HCT116 (cell line): ENCODE data around the gene RBM12. TPM values are rescaled to one million over a fixed set of nuclear protein-coding genes. Genes with fewer than 3 reads are reported as not detected.

Experiments
- ATAC-seq: fragments of 200-7000 bp; cut with Tn5 transposase; 2 replicates; pipeline ENCODE4 v1.9.1; 2020; ENCODE audit warnings: mild to moderate bottlenecking, moderate library complexity
- BruUV-seq: library from RNA; stranded (reverse); fragments of 400-500 nt; replicated peaks from 2 replicates; lab custom pipeline; 2021; lab: Mats Ljungman, UMichigan
- CTCF ChIA-PET: fragments of 300-600 bp; sonication (Branson Sonifier 250); formaldehyde crosslinking; loops from one replicate; lab custom pipeline; 2021; ENCODE audit warnings: antibody characterized with exemption; lab: Charles Lee
- POLR2A ChIA-PET: fragments of 300-600, 350-600 bp; sonication (Branson Sonifier 250); formaldehyde crosslinking; loops from one replicate; lab custom pipeline; 2021; ENCODE audit warnings: antibody characterized with exemption; lab: Charles Lee
- RAD21 ChIA-PET, 2 experiments: fragments of 300-600 bp; sonication (Branson Sonifier 250); formaldehyde crosslinking; loops; one replicate each; lab custom pipeline; 2023; ENCODE audit warnings: low total read pairs in 2 of 2; ENCODE audit not compliant: uncharacterized antibody in 2 of 2, unreplicated experiment in 2 of 2, low non-redundant PET in 1 of 2; lab: Charles Lee
- DNase-seq: peaks from one replicate; pipeline ENCODE4 v3.0.0-alpha.2; 2010; ENCODE audit warnings: low read depth, low spot score
- H2AFZ ChIP-seq: fragments of 200-600 bp; shearing (Covaris generic), sonication (generic); 2 replicates; pipeline ENCODE4 v1.6.1; 2017; ENCODE audit warnings: low read depth, mixed run types, mixed read lengths, antibody characterized with exemption, low read length; ENCODE audit not compliant: poor library complexity, severe bottlenecking
- H3K27ac ChIP-seq: 2 replicates; pipeline ENCODE4 v1.5.1; 2012; ENCODE audit warnings: low read depth, low read length
- H3K27me3 ChIP-seq: fragments of 200-600 bp; sonication (generic); 2 replicates; pipeline ENCODE4 v1.6.1; 2016; ENCODE audit warnings: mixed run types, low read length, mixed read lengths; ENCODE audit not compliant: insufficient read depth
- H3K36me3 ChIP-seq, 2 experiments: fragments of 200-500 bp in 1 of 2; fragments of 200-600 bp in 1 of 2; sonication (Bioruptor generic) in 1 of 2; sonication (generic) in 1 of 2; 2 replicates each; pipeline versions ENCODE4 v1.5.1 to v1.6.1; 2014 to 2016; ENCODE audit warnings: low read length in 2 of 2, inconsistent platforms in 1 of 2, mixed read lengths in 1 of 2, mixed run types in 1 of 2; ENCODE audit not compliant: insufficient read depth in 2 of 2, control insufficient read depth in 1 of 2
- H3K4me1 ChIP-seq, 2 experiments: fragments of 200-600 bp in 1 of 2; sonication (generic) in 1 of 2; 2 replicates each; pipeline versions ENCODE4 v1.5.1 to v1.6.1; 2012 to 2017; ENCODE audit warnings: low read length in 2 of 2, inconsistent platforms in 1 of 2, mild to moderate bottlenecking in 1 of 2, mixed read lengths in 1 of 2, mixed run types in 1 of 2, moderate library complexity in 1 of 2; ENCODE audit not compliant: insufficient read depth in 2 of 2, control insufficient read depth in 1 of 2
- H3K4me2 ChIP-seq: fragments of 200-600 bp; sonication (generic); 2 replicates; pipeline ENCODE4 v1.6.1; 2017; ENCODE audit warnings: mixed run types, low read length, mixed read lengths
- H3K4me3 ChIP-seq, 2 experiments: fragments of 200-600 bp in 1 of 2; sonication (generic) in 1 of 2; replicated peaks in 1 of 2; 2 replicates each; pipeline ENCODE4 v1.5.1; 2011 to 2016; ENCODE audit warnings: low read length in 2 of 2, control low read depth in 1 of 2, low read depth in 1 of 2, mild to moderate bottlenecking in 1 of 2, mixed read lengths in 1 of 2, mixed run types in 1 of 2
- H3K79me2 ChIP-seq: fragments of 200-600 bp; sonication (generic); 2 replicates; pipeline ENCODE4 v1.6.1; 2017; ENCODE audit warnings: mild to moderate bottlenecking, mixed run types, low read length, moderate library complexity, mixed read lengths; ENCODE audit not compliant: insufficient read depth
- H3K9ac ChIP-seq: fragments of 200-600 bp; sonication (generic); 2 replicates; pipeline ENCODE4 v1.6.1; 2016; ENCODE audit warnings: low read length, mixed read lengths
- H3K9me2 ChIP-seq: fragments of 200-600 bp; sonication (generic), shearing (Covaris generic); 2 replicates; pipeline ENCODE4 v1.6.1; 2017; ENCODE audit warnings: mixed run types, mild to moderate bottlenecking, moderate library complexity; ENCODE audit not compliant: insufficient read depth
- H3K9me3 ChIP-seq, 2 experiments: fragments of 200-500 bp in 1 of 2; fragments of 200-600 bp in 1 of 2; sonication (Bioruptor generic) in 1 of 2; sonication (generic) in 1 of 2; 2 replicates each; pipeline ENCODE4 v1.6.1; 2014 to 2017; ENCODE audit warnings: low read length in 2 of 2, mixed read lengths in 2 of 2, inconsistent platforms in 1 of 2, low read depth in 1 of 2, mild to moderate bottlenecking in 1 of 2, mixed run types in 1 of 2, moderate library complexity in 1 of 2; ENCODE audit not compliant: control insufficient read depth in 1 of 2, insufficient read depth in 1 of 2
- H4K20me1 ChIP-seq: fragments of 200-600 bp; sonication (generic), shearing (Covaris generic); 2 replicates; pipeline ENCODE4 v1.6.1; 2017; ENCODE audit warnings: mixed run types, mild to moderate bottlenecking, moderate library complexity; ENCODE audit not compliant: insufficient read depth
- ATF3 ChIP-seq: IDR thresholded peaks from 2 replicates; pipeline ENCODE4 v1.6.1; 2012
- CBX3 ChIP-seq: IDR thresholded peaks from 2 replicates; pipeline ENCODE4 v1.6.1; 2012; ENCODE audit warnings: low read depth
- CEBPB ChIP-seq: IDR thresholded peaks from 2 replicates; pipeline ENCODE4 v1.6.1; 2012; ENCODE audit warnings: low read depth
- EGR1 ChIP-seq: IDR thresholded peaks from 2 replicates; pipeline ENCODE4 v1.6.1; 2012; ENCODE audit warnings: low read depth
- ELF1 ChIP-seq: IDR thresholded peaks from 2 replicates; pipeline ENCODE4 v1.6.1; 2012; ENCODE audit warnings: low read depth, borderline replicate concordance
- EZH2 ChIP-seq: fragments of 200-600 bp; sonication (generic); IDR thresholded peaks from 2 replicates; pipeline ENCODE4 v1.6.1; 2017; ENCODE audit warnings: antibody characterized with exemption, mixed run types
- EZH2phosphoT487 ChIP-seq: fragments of 200-600 bp; IDR thresholded peaks from 2 replicates; pipeline ENCODE4 v1.6.1; 2018; ENCODE audit warnings: antibody characterized with exemption, borderline replicate concordance
- FOSL1 ChIP-seq: IDR thresholded peaks from 2 replicates; pipeline ENCODE4 v1.6.1; 2012; ENCODE audit warnings: low read depth
- JUND ChIP-seq: IDR thresholded peaks from 2 replicates; pipeline ENCODE4 v1.6.1; 2012
- RAD21 ChIP-seq: IDR thresholded peaks from 2 replicates; pipeline ENCODE4 v1.6.1; 2012; ENCODE audit warnings: low read depth, mild to moderate bottlenecking
- SP1 ChIP-seq: IDR thresholded peaks from 2 replicates; pipeline ENCODE4 v1.6.1; 2012; ENCODE audit warnings: low read depth
- SRF ChIP-seq: IDR thresholded peaks from 2 replicates; pipeline ENCODE4 v1.6.1; 2012; ENCODE audit warnings: low read depth
- TCF7L2 ChIP-seq: IDR thresholded peaks from 2 replicates; pipeline ENCODE4 v1.7.0; 2011; ENCODE audit warnings: borderline replicate concordance, inconsistent platforms; ENCODE audit not compliant: insufficient read depth, insufficient read length; ENCODE audit errors: extremely low read depth
- ZFX ChIP-seq: fragments of 450-650 bp; IDR thresholded peaks from 2 replicates; pipeline ENCODE4 v1.6.1; 2017
- ZNF274 ChIP-seq: fragments of 200-500 bp; sonication (Bioruptor generic); IDR thresholded peaks from 2 replicates; pipeline ENCODE4 v1.6.1; 2014; ENCODE audit warnings: mild to moderate bottlenecking, low read depth, low read length, inconsistent platforms
- intact Hi-C: fragments of 100-400 bp; cut with micrococcal nuclease; formaldehyde crosslinking; loops from 2 replicates; pipeline ENCODE4 v1.10.0; 2022
- total RNA-seq: library from RNA; stranded (reverse); gene quantifications from one replicate; pipeline ENCODE4 v1.2.1, GENCODE V29; 2021; ENCODE audit not compliant: unreplicated experiment
- TF ChIP-seq, protein P1 (sequence below): IDR thresholded peaks from 2 replicates; pipeline ENCODE4 v1.6.1; 2012; ENCODE audit warnings: low read depth
- TF ChIP-seq, protein P2 (sequence below): IDR thresholded peaks from 2 replicates; pipeline ENCODE4 v1.6.1; 2011; ENCODE audit warnings: mild to moderate bottlenecking, low read length, moderate library complexity; ENCODE audit not compliant: insufficient replicate concordance; ENCODE audit errors: extremely low read depth
- TF ChIP-seq, protein P3 (sequence below): IDR thresholded peaks from 2 replicates; pipeline ENCODE4 v1.6.1; 2012
- TF ChIP-seq, protein P4 (sequence below), 3 experiments: fragments of 200-600 bp in 1 of 3; sonication (generic) in 1 of 3; IDR thresholded peaks in 2 of 3; conservative IDR thresholded peaks in 1 of 3; 2 replicates each; pipeline ENCODE4 v1.5.1; 2012 to 2017; ENCODE audit warnings: low read depth in 2 of 3, low read length in 2 of 3, antibody characterized with exemption in 1 of 3, borderline replicate concordance in 1 of 3, control low read depth in 1 of 3, mild to moderate bottlenecking in 1 of 3, mixed read lengths in 1 of 3, mixed run types in 1 of 3, moderate library complexity in 1 of 3; ENCODE audit not compliant: insufficient read depth in 1 of 3

The RBM12 gene
- total RNA-seq, 1 experiment from 2014 or later = 110 TPM

DNA sequence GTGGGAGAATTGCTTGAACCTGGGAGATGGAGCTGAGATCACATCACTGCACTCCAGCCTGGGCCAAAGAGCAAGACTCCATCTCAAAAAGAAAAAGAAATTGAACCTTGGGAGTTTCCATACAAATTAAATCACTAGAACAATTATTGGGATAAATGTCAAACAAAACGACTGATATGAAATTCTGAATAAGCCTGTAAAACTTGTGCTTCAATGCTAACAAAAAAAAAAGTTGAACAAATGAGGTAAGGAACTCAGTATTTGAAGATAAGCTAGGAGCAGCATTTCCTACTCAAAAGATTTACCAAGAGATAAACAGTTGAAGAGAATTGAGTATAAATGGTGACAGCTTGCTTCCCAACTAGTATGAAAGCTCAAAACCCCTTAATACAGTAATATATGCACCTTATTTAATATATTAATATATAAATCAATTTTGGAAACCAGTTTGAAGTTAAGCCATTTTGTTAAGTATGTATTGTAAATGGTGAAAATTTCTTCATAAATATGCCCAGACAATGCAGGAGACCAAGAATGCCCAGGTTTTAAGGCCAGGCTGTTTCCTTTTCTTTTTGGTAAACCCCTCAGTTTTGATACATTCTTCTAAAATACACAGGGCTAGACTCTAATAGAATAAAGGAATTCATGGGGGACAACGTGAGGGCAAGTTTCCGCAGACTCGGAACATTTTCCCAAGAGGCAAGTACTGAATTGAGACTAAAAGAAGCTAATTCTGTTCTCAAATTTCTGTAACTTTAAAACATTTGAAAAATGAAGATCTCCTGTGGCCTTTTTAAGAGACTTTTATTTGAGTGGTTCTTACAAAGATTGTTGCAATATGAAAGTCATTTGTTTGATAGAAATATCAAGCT, 38.4 kb upstream of the RBM12 start:
- RAD21 ChIA-PET = no interaction called here
- CTCF ChIA-PET = interaction anchor here (0.6 kb wide), 1 partner anchor 31 kb away, joined by 3 read pairs; no protein-coding TSS in a partner anchor
- Histone ChIP-seq H2AFZ (no peak overlapping the region), H3K27me3 (no peaks in the 10 kb centered on the region), H3K4me3 (no peak overlapping the region), H3K9me2 (no peaks in the 10 kb centered on the region), H3K27ac (peak overlapping the region; percentile 5; the same call in 1 of the 2 replicates), H3K79me2 (peaks cover 76% of the 10 kb centered on the region), H3K4me1 (peaks cover 4 to 18% of the 10 kb centered on the region in 2 experiments), H3K9me3 (no peaks in the 10 kb centered on the region), H3K9ac (no peak overlapping the region), H3K36me3 (peaks cover 43 to 51% of the 10 kb centered on the region in 2 experiments; a peak in 3 of 4 replicates), H3K4me2 (no peak overlapping the region), H4K20me1 (peaks cover 27% of the 10 kb centered on the region)
- intact Hi-C loops = no loop called here
- no TSS peak for BruUV-seq
- POLR2A ChIA-PET = no interaction called here
- DNase-seq = no peak
- ATAC-seq = no peak
- TF ChIP-seq ZFX = no peak
- TF ChIP-seq, protein P1, sequence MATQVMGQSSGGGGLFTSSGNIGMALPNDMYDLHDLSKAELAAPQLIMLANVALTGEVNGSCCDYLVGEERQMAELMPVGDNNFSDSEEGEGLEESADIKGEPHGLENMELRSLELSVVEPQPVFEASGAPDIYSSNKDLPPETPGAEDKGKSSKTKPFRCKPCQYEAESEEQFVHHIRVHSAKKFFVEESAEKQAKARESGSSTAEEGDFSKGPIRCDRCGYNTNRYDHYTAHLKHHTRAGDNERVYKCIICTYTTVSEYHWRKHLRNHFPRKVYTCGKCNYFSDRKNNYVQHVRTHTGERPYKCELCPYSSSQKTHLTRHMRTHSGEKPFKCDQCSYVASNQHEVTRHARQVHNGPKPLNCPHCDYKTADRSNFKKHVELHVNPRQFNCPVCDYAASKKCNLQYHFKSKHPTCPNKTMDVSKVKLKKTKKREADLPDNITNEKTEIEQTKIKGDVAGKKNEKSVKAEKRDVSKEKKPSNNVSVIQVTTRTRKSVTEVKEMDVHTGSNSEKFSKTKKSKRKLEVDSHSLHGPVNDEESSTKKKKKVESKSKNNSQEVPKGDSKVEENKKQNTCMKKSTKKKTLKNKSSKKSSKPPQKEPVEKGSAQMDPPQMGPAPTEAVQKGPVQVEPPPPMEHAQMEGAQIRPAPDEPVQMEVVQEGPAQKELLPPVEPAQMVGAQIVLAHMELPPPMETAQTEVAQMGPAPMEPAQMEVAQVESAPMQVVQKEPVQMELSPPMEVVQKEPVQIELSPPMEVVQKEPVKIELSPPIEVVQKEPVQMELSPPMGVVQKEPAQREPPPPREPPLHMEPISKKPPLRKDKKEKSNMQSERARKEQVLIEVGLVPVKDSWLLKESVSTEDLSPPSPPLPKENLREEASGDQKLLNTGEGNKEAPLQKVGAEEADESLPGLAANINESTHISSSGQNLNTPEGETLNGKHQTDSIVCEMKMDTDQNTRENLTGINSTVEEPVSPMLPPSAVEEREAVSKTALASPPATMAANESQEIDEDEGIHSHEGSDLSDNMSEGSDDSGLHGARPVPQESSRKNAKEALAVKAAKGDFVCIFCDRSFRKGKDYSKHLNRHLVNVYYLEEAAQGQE = no peak
- TF ChIP-seq JUND = no peak
- TF ChIP-seq, protein P2, sequence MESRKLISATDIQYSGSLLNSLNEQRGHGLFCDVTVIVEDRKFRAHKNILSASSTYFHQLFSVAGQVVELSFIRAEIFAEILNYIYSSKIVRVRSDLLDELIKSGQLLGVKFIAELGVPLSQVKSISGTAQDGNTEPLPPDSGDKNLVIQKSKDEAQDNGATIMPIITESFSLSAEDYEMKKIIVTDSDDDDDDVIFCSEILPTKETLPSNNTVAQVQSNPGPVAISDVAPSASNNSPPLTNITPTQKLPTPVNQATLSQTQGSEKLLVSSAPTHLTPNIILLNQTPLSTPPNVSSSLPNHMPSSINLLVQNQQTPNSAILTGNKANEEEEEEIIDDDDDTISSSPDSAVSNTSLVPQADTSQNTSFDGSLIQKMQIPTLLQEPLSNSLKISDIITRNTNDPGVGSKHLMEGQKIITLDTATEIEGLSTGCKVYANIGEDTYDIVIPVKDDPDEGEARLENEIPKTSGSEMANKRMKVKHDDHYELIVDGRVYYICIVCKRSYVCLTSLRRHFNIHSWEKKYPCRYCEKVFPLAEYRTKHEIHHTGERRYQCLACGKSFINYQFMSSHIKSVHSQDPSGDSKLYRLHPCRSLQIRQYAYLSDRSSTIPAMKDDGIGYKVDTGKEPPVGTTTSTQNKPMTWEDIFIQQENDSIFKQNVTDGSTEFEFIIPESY = no peak
- no peak for TF ChIP-seq SRF
- TF ChIP-seq, protein P3, sequence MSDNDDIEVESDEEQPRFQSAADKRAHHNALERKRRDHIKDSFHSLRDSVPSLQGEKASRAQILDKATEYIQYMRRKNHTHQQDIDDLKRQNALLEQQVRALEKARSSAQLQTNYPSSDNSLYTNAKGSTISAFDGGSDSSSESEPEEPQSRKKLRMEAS = no peak
- TF ChIP-seq EZH2 = no peak
- TF ChIP-seq ELF1 = no peak
- TF ChIP-seq, protein P4, sequence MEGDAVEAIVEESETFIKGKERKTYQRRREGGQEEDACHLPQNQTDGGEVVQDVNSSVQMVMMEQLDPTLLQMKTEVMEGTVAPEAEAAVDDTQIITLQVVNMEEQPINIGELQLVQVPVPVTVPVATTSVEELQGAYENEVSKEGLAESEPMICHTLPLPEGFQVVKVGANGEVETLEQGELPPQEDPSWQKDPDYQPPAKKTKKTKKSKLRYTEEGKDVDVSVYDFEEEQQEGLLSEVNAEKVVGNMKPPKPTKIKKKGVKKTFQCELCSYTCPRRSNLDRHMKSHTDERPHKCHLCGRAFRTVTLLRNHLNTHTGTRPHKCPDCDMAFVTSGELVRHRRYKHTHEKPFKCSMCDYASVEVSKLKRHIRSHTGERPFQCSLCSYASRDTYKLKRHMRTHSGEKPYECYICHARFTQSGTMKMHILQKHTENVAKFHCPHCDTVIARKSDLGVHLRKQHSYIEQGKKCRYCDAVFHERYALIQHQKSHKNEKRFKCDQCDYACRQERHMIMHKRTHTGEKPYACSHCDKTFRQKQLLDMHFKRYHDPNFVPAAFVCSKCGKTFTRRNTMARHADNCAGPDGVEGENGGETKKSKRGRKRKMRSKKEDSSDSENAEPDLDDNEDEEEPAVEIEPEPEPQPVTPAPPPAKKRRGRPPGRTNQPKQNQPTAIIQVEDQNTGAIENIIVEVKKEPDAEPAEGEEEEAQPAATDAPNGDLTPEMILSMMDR (IDR thresholded peaks at IDR 0.05 in 2 of 3, conservative IDR thresholded peaks at IDR 0.05 in 1 of 3; ENCODE audit: borderline replicate concordance in 1 of 3, insufficient read depth in 1 of 3, low read depth in 2 of 3, low read length in 2 of 3) = no peak
- TF ChIP-seq ZNF274 = no peak
- TF ChIP-seq ATF3 = no peak
- TF ChIP-seq SP1 = no peak
- TF ChIP-seq RAD21 = no peak
- TF ChIP-seq TCF7L2 = no peak
- TF ChIP-seq FOSL1 = no peak
- TF ChIP-seq EGR1 = no peak
- no peak for TF ChIP-seq CEBPB
- no peak for TF ChIP-seq EZH2phosphoT487
- no peak for TF ChIP-seq CBX3
